SK-N-SH treated with all-trans-retinoic acid at 6 μM for 48 hours (cell line): ENCODE results near the gene NFKB1.

Experiments
- ATAC-seq: fragments of 200-7000 bp; cut with Tn5 transposase; 3 replicates; pipeline ENCODE4 v1.9.1; 2020; ENCODE audit warnings: mild to moderate bottlenecking, moderate library complexity
- ARNTL ChIP-seq: fragments of 450-650 bp; formaldehyde crosslinking; IDR thresholded peaks from 2 replicates; pipeline ENCODE4 v1.5.0; 2020; ENCODE audit warnings: low read depth, mild to moderate bottlenecking, moderate library complexity, borderline replicate concordance
- BACH2 ChIP-seq: fragments of 250-450 bp; sonication (Bioruptor Pico); IDR thresholded peaks from 2 replicates; pipeline ENCODE4 v1.9.0; 2021; ENCODE audit warnings: mild to moderate bottlenecking, borderline replicate concordance
- CREB5 ChIP-seq: fragments of 250-450 bp; sonication (Bioruptor Pico); IDR thresholded peaks from 2 replicates; pipeline ENCODE4 v1.5.1; 2020; ENCODE audit warnings: low read depth, mild to moderate bottlenecking, moderate library complexity
- CSDC2 ChIP-seq: fragments of 250-450 bp; sonication (Bioruptor Pico); IDR thresholded peaks from 2 replicates; pipeline ENCODE4 v1.5.0; 2020; ENCODE audit warnings: mild to moderate bottlenecking, moderate library complexity
- CSRNP3 ChIP-seq: fragments of 250-450 bp; sonication (Bioruptor Pico); IDR thresholded peaks from 2 replicates; pipeline ENCODE4 v1.5.1; 2021; ENCODE audit warnings: mild to moderate bottlenecking, moderate library complexity
- GLIS3 ChIP-seq: fragments of 250-450 bp; sonication (Bioruptor Pico); IDR thresholded peaks from 2 replicates; pipeline ENCODE4 v1.5.0; 2020; ENCODE audit warnings: mild to moderate bottlenecking, moderate library complexity
- ISL1 ChIP-seq: fragments of 250-450 bp; sonication (Bioruptor Pico); IDR thresholded peaks from 2 replicates; pipeline ENCODE4 v2.1.2; 2022; ENCODE audit warnings: mild to moderate bottlenecking, moderate library complexity
- OSR1 ChIP-seq: fragments of 250-450 bp; sonication (Bioruptor Pico); IDR thresholded peaks from 2 replicates; pipeline ENCODE4 v1.8.0; 2022; ENCODE audit warnings: moderate library complexity, mild to moderate bottlenecking, inconsistent platforms
- PATZ1 ChIP-seq: fragments of 250-450 bp; sonication (Bioruptor Pico); IDR thresholded peaks from 2 replicates; pipeline ENCODE4 v1.8.0; 2020; ENCODE audit warnings: mild to moderate bottlenecking, moderate library complexity, borderline replicate concordance
- POU6F1 ChIP-seq: fragments of 250-450 bp; sonication (Bioruptor Pico); IDR thresholded peaks from 2 replicates; pipeline ENCODE4 v1.8.0; 2021; ENCODE audit warnings: low read depth, mild to moderate bottlenecking, moderate library complexity, borderline replicate concordance
- PPARA ChIP-seq: fragments of 250-450 bp; sonication (Bioruptor Pico); IDR thresholded peaks from 2 replicates; pipeline ENCODE4 v1.5.0; 2020; ENCODE audit warnings: mild to moderate bottlenecking, borderline replicate concordance
- RARB ChIP-seq: fragments of 250-450 bp; sonication (Bioruptor Pico); IDR thresholded peaks from 2 replicates; pipeline ENCODE4 v1.8.0; 2021; ENCODE audit warnings: mild to moderate bottlenecking, moderate library complexity
- SNAI2 ChIP-seq: fragments of 250-450 bp; sonication (Bioruptor Pico); IDR thresholded peaks from 2 replicates; pipeline ENCODE4 v1.5.0; 2020; ENCODE audit warnings: mild to moderate bottlenecking, moderate library complexity
- TCF4 ChIP-seq: fragments of 250-450 bp; sonication (Bioruptor Pico); IDR thresholded peaks from 2 replicates; pipeline ENCODE4 v1.8.0; 2021; ENCODE audit warnings: mild to moderate bottlenecking, moderate library complexity, borderline replicate concordance
- TOX ChIP-seq: fragments of 250-450 bp; sonication (Bioruptor Pico); IDR thresholded peaks from 2 replicates; pipeline ENCODE4 v1.8.0; 2021; ENCODE audit warnings: mild to moderate bottlenecking, moderate library complexity, borderline replicate concordance
- TSHZ2 ChIP-seq: fragments of 250-450 bp; sonication (Bioruptor Pico); IDR thresholded peaks from 2 replicates; pipeline ENCODE4 v1.5.0; 2020; ENCODE audit warnings: mild to moderate bottlenecking, moderate library complexity
- ZC3H10 ChIP-seq: fragments of 250-450 bp; sonication (Bioruptor Pico); IDR thresholded peaks from 2 replicates; pipeline ENCODE4 v1.5.1; 2021; ENCODE audit warnings: mild to moderate bottlenecking, moderate library complexity
- ZFP3 ChIP-seq: fragments of 250-450 bp; sonication (Bioruptor Pico); IDR thresholded peaks from 2 replicates; pipeline ENCODE4 v1.5.0; 2020; ENCODE audit warnings: mild to moderate bottlenecking, moderate library complexity
- ZFP30 ChIP-seq: fragments of 450-650 bp; formaldehyde crosslinking; IDR thresholded peaks from 2 replicates; pipeline ENCODE4 v1.5.0; 2022; ENCODE audit warnings: mild to moderate bottlenecking, moderate library complexity
- ZNF565 ChIP-seq: fragments of 450-650 bp; formaldehyde crosslinking; conservative IDR thresholded peaks from 2 replicates; pipeline ENCODE4 v1.5.0; 2020; ENCODE audit warnings: low read depth, mild to moderate bottlenecking, moderate library complexity
- ZNF70 ChIP-seq: fragments of 450-650 bp; formaldehyde crosslinking; IDR thresholded peaks from 2 replicates; pipeline ENCODE4 v1.5.0; 2020; ENCODE audit warnings: mild to moderate bottlenecking, moderate library complexity
- ZNF8 ChIP-seq: fragments of 450-650 bp; formaldehyde crosslinking; IDR thresholded peaks from 2 replicates; pipeline ENCODE4 v1.5.0; 2020; ENCODE audit warnings: mild to moderate bottlenecking, moderate library complexity

NFKB1 gene

GRCh38 chr4:102598086-102598761 is 97.1 kb downstream of the NFKB1 start:
- ATAC-seq = peak; percentile 26; the same call in 2 of the 3 replicates
- TF ChIP-seq ZNF70 (CRISPR knock-in tag) = no peak
- TF ChIP-seq OSR1 (CRISPR knock-in tag) = no peak
- TF ChIP-seq GLIS3 (CRISPR knock-in tag) = no peak
- no peak for TF ChIP-seq SNAI2 (CRISPR knock-in tag)
- no peak for TF ChIP-seq CSRNP3 (CRISPR knock-in tag)
- TF ChIP-seq TSHZ2 = no peak
- TF ChIP-seq ARNTL (CRISPR knock-in tag) = no peak
- no peak for TF ChIP-seq ISL1 (CRISPR knock-in tag)
- no peak for TF ChIP-seq CREB5 (CRISPR knock-in tag)
- no peak for TF ChIP-seq ZFP30
- no peak for TF ChIP-seq POU6F1
- no peak for TF ChIP-seq ZFP3 (CRISPR knock-in tag)
- TF ChIP-seq CSDC2 (CRISPR knock-in tag) = no peak
- no peak for TF ChIP-seq PATZ1 (CRISPR knock-in tag)
- TF ChIP-seq TCF4 (CRISPR knock-in tag) = no peak
- TF ChIP-seq RARB = no peak

GRCh38 chr4:102598762-102599374 is 97.7 kb downstream of the NFKB1 start:
- no peak for TF ChIP-seq ZFP30
- no peak for TF ChIP-seq PATZ1 (CRISPR knock-in tag)
- no peak for TF ChIP-seq ZNF70 (CRISPR knock-in tag)
- TF ChIP-seq POU6F1 = no peak
- TF ChIP-seq ZC3H10 (CRISPR knock-in tag) = no peak
- TF ChIP-seq ZNF8 = no peak
- no peak for TF ChIP-seq BACH2
- TF ChIP-seq CREB5 (CRISPR knock-in tag) = no peak
- no peak for TF ChIP-seq GLIS3 (CRISPR knock-in tag)
- no peak for TF ChIP-seq CSRNP3 (CRISPR knock-in tag)
- no peak for TF ChIP-seq ISL1 (CRISPR knock-in tag)
- TF ChIP-seq CSDC2 (CRISPR knock-in tag) = no peak
- no peak for TF ChIP-seq PPARA (CRISPR knock-in tag)
- no peak for TF ChIP-seq OSR1 (CRISPR knock-in tag)
- no peak for TF ChIP-seq TOX (CRISPR knock-in tag)
- TF ChIP-seq ZNF565 (CRISPR knock-in tag) = no peak
- peak; percentile 56; the same call in 2 of the 3 replicates for ATAC-seq
